Common myeloid progenitor, CD34-positive (primary cell): ENCODE data around the gene CD55.

Experiments used
- CTCF ChIA-PET: fragments of 350-600 bp; sonication (Branson Sonifier 250); formaldehyde crosslinking; loops from one replicate; lab custom pipeline; 2021; ENCODE audit warnings: antibody characterized with exemption; lab: Charles Lee
- POLR2A ChIA-PET: fragments of 350-600 bp; sonication (Branson Sonifier 250); formaldehyde crosslinking; loops from one replicate; lab custom pipeline; 2021; ENCODE audit warnings: antibody characterized with exemption; lab: Charles Lee
- DNase-seq, 3 donors: peaks; one replicate each; pipeline versions ENCODE4 v3.0.0 to v3.0.0-alpha.2; 2013
- H3K27ac ChIP-seq, 2 experiments: 1 replicate in 1 of 2; 2 replicates in 1 of 2; pipeline ENCODE4 v1.7.0; 2013; ENCODE audit warnings: inconsistent platforms in 2 of 2, low read length in 2 of 2, mild to moderate bottlenecking in 2 of 2, low read depth in 1 of 2, moderate library complexity in 1 of 2; ENCODE audit not compliant: severe bottlenecking in 2 of 2, insufficient read depth in 1 of 2, poor library complexity in 1 of 2
- H3K27me3 ChIP-seq, 5 experiments: replicated peaks in 2 of 5; 1 replicate in 3 of 5; 2 replicates in 2 of 5; pipeline versions ENCODE4 v1.6.1 to v1.7.0; 2013; ENCODE audit warnings: low read length in 4 of 5, mild to moderate bottlenecking in 2 of 5, moderate library complexity in 2 of 5, inconsistent platforms in 1 of 5; ENCODE audit not compliant: insufficient read depth in 5 of 5, control insufficient read depth in 4 of 5
- H3K36me3 ChIP-seq, 4 experiments: 1 replicate in 2 of 4; 2 replicates in 2 of 4; pipeline versions ENCODE4 v1.6.1 to v1.7.0; 2013; ENCODE audit warnings: low read length in 3 of 4, control low read depth in 1 of 4, mild to moderate bottlenecking in 1 of 4; ENCODE audit not compliant: control insufficient read depth in 4 of 4, insufficient read depth in 4 of 4
- H3K4me1 ChIP-seq, 4 experiments: 1 replicate in 3 of 4; 2 replicates in 1 of 4; pipeline versions ENCODE4 v1.6.1 to v1.7.1; 2013; ENCODE audit warnings: low read length in 3 of 4, mild to moderate bottlenecking in 3 of 4, control low read depth in 1 of 4, inconsistent platforms in 1 of 4, moderate library complexity in 1 of 4; ENCODE audit not compliant: control insufficient read depth in 4 of 4, insufficient read depth in 4 of 4; ENCODE audit errors: control extremely low read depth in 1 of 4
- H3K4me3 ChIP-seq, 7 experiments: 1 replicate in 4 of 7; 2 replicates in 3 of 7; pipeline versions ENCODE4 v1.5.1 to v1.7.0; 2013; ENCODE audit warnings: mild to moderate bottlenecking in 7 of 7, low read length in 6 of 7, moderate library complexity in 6 of 7, inconsistent platforms in 2 of 7, low read depth in 2 of 7, control low read depth in 1 of 7; ENCODE audit not compliant: insufficient read depth in 4 of 7, control insufficient read depth in 1 of 7; ENCODE audit errors: extremely low read depth in 1 of 7
- H3K9me3 ChIP-seq, 5 experiments: 1 replicate in 4 of 5; 2 replicates in 1 of 5; pipeline versions ENCODE4 v1.6.1 to v1.7.1; 2013; ENCODE audit warnings: low read length in 4 of 5, mild to moderate bottlenecking in 2 of 5, inconsistent platforms in 1 of 5, low read depth in 1 of 5, moderate library complexity in 1 of 5; ENCODE audit not compliant: control insufficient read depth in 4 of 5, insufficient read depth in 2 of 5; ENCODE audit errors: control extremely low read depth in 1 of 5
- WGBS: methylation state at CpG from one replicate; pipeline ENCODE4 v1.1.5; 2013; ENCODE audit not compliant: insufficient coverage; 5-methylcytosine and 5-hydroxymethylcytosine counted together

CD55 gene

GRCh38 chr1:207345644-207346477 is 24.4 kb downstream of the CD55 start:
- ChIA-PET CTCF (no interaction called here), POLR2A (no interaction called here)
- no peak for DNase-seq
- H3K9me3 ChIP-seq, result peaks cover 2 to 27% (median 10%) of the 10 kb centered on the region in 5 experiments
- WGBS, result 75% methylated on average over 4 of the region's 7 CpGs
- H3K4me3 ChIP-seq, result no peak overlapping the region
- no peaks in the 10 kb centered on the region for H3K27me3 ChIP-seq
- no peaks in the 10 kb centered on the region for H3K4me1 ChIP-seq
- no peak overlapping the region for H3K27ac ChIP-seq
- H3K36me3 ChIP-seq, result peaks cover 18 to 75% (median 32%) of the 10 kb centered on the region in 4 experiments

DNA sequence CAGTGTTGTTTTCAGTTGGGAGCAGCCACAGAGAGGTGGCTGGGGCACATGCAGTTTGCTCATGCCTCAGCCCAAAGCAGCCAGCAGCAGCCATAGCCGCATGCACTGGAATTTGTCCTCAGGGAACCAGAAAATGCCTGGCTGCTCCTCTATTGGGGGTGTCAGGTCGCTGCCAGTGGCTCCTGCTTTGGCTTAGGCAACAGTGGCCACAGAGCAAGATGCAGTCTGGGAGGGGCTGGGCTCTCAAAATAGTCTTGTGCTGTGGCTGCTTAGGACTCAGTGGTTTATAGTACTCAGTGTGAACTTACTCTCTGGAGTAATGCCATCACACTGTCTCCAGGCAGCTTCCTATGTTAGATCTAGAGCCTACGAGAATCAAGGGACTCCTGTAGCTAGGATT is 25.0 kb downstream of the CD55 start:
- ChIA-PET POLR2A (no interaction called here), CTCF (no interaction called here)
- WGBS, result 100% methylated on average over 3 of the region's 3 CpGs
- Histone ChIP-seq H3K9me3 (peaks cover 2 to 24% (median 10%) of the 10 kb centered on the region in 5 experiments), H3K4me3 (no peak overlapping the region), H3K27me3 (no peaks in the 10 kb centered on the region), H3K27ac (no peak overlapping the region), H3K4me1 (no peaks in the 10 kb centered on the region), H3K36me3 (peaks cover 17 to 73% (median 32%) of the 10 kb centered on the region in 4 experiments)
- no peak for DNase-seq

DNA sequence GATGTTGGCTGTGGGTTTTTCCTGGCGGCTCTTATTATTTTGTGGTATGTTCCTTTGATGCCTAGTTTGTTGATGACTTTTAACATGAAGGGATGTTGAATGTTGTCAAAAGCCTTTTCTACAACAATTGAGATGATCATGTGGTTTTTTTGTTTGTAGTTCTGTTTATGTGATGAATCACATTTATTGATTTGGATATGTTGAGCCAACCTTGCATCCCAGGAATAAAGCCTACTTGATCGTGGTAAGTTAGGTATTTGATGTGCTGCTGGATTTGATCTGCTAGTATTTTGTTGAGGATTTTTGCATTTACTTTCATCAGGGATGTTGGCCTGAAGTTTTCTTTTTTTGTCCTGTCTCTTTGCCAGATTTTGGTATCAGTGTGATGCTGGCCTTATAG is 28.5 kb downstream of the CD55 start:
- no peak for DNase-seq
- no peaks in the 10 kb centered on the region for H3K27me3 ChIP-seq
- ChIA-PET CTCF (interaction anchor here (1.5 kb wide), 1 partner anchor 14 kb away, joined by 3 read pairs; no protein-coding TSS in a partner anchor), POLR2A (no interaction called here)
- no peaks in the 10 kb centered on the region for H3K4me1 ChIP-seq
- H3K9me3 ChIP-seq, result peaks cover 2 to 20% (median 10%) of the 10 kb centered on the region in 5 experiments
- WGBS, result 100% methylated on average over 1 of the region's 2 CpGs
- H3K36me3 ChIP-seq, result peaks cover 25 to 59% (median 31%) of the 10 kb centered on the region in 4 experiments
- H3K27ac ChIP-seq, result no peak overlapping the region
- no peak overlapping the region for H3K4me3 ChIP-seq

GRCh38 chr1:207352554-207352953 is 31.1 kb downstream of the CD55 start:
- Histone ChIP-seq H3K4me1 (no peaks in the 10 kb centered on the region), H3K4me3 (no peak overlapping the region), H3K27ac (no peak overlapping the region), H3K36me3 (peaks cover 7 to 40% (median 22%) of the 10 kb centered on the region in 4 experiments), H3K9me3 (peaks cover 2 to 20% (median 10%) of the 10 kb centered on the region in 5 experiments), H3K27me3 (no peaks in the 10 kb centered on the region)
- CTCF ChIA-PET, result interaction anchor here (1.1 kb wide), 1 partner anchor 16 kb away, joined by 5 read pairs; no protein-coding TSS in a partner anchor
- POLR2A ChIA-PET, result no interaction called here
- DNase-seq, result no peak

DNA sequence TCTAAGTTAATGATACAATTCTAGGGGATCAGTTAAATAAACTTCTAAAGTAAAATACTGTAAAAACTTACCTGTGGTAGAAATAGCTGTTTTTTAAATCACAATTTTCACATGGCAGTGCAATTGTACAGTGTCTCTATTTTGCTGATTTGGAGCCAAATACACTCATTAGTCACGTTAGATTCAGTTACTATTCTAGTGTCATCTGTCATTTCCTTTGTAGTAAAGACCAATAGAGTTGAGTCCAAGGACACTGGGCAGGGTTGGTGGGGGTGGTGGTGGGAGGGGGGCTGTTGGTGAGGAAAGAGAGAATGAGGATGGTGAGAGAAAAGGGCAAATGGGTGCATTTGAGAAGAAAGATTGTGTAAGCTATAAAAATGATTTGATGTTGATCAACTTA is 33.6 kb downstream of the CD55 start:
- no peak for DNase-seq
- ChIA-PET POLR2A (no interaction called here), CTCF (no interaction called here)
- Histone ChIP-seq H3K4me1 (no peaks in the 10 kb centered on the region), H3K4me3 (no peak overlapping the region), H3K9me3 (peaks cover 0 to 7% (median 5%) of the 10 kb centered on the region in 5 experiments), H3K36me3 (peaks cover 2 to 25% (median 12%) of the 10 kb centered on the region in 4 experiments), H3K27ac (no peak overlapping the region), H3K27me3 (no peaks in the 10 kb centered on the region)
- WGBS, result no CpG with 5 or more reads among the region's 1 CpG

DNA sequence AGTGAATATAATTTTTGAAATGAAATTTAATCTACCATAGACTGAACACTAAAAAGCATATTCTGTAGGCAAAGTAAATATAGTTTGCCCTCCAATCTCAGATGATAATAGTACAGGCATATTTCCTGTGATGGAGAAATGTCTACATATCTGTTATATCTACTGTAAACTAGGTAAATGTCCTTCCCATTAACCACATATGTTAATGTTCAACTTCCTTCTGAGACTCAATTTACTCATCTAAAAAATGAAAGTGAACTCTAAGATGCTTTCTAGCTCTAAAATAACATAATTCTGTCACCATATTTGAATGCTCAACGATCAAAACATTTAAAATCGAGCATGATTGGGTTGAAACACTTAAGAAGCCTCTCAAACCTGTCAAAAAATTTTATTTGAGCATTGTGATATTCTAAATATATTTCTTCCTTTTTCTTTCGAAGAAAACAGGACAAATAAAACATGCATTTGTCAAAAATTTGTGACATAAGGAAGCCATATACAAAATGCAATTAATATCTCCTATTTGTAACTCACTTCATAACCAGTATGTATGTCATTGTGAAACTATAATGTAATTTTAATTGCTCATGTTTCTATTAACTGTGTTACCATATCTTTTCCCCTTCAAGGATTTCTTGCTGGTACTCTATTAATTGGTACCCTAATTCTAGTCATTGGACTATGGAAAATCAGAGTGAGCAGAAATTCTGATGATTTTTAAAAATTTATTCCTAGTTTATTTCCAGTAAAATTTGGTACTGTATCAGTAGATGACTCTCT is 34.2 kb downstream of the CD55 start:
- WGBS, result no CpG with 5 or more reads among the region's 3 CpGs
- Histone ChIP-seq H3K27me3 (no peaks in the 10 kb centered on the region), H3K9me3 (peaks cover 0 to 1% (median 0%) of the 10 kb centered on the region in 5 experiments), H3K27ac (no peak overlapping the region), H3K36me3 (peaks cover 0 to 23% (median 9%) of the 10 kb centered on the region in 4 experiments), H3K4me1 (no peaks in the 10 kb centered on the region), H3K4me3 (no peak overlapping the region)
- no peak for DNase-seq
- CTCF ChIA-PET, result interaction anchor here (1.6 kb wide), 1 partner anchor 12 kb away, joined by 4 read pairs; no protein-coding TSS in a partner anchor
- POLR2A ChIA-PET, result no interaction called here
